GM12872 (cell line): Measurements from ENCODE around the gene EYA3.
A peak's percentile ranks its signal among the peaks of the same experiment; 100 is the strongest.

Experiments
- CTCF ChIP-seq: IDR thresholded peaks from 3 replicates; pipeline ENCODE4 v1.5.1; 2011; ENCODE audit warnings: low read depth, mild to moderate bottlenecking, low read length, moderate library complexity; ENCODE audit not compliant: insufficient read depth

The EYA3 gene

GRCh38 chr1:27966402-27967105 is 121.9 kb downstream of the EYA3 start:
- no peak for TF ChIP-seq CTCF

GRCh38 chr1:27963393-27963792 is 125.0 kb downstream of the EYA3 start:
- TF ChIP-seq CTCF, result no peak

GRCh38 chr1:27961646-27962221 is 126.7 kb downstream of the EYA3 start:
- no peak for TF ChIP-seq CTCF

- no peak for TF ChIP-seq CTCF
Observed at GRCh38 chr1:27960762-27961645, 127.4 kb downstream of the EYA3 start.

- TF ChIP-seq CTCF, result peak; percentile 59
Observed at GRCh38 chr1:27959792-27960603, 128.4 kb downstream of the EYA3 start, which contains the start of gene XKR8. Gene XKR8, plus strand, starts transcription at chr1:27959973. Its CDS starts 97 bp downstream, at chr1:27960070.

- no peak for TF ChIP-seq CTCF
Observed at GRCh38 chr1:27958513-27958912, 129.9 kb downstream of the EYA3 start.

- TF ChIP-seq CTCF, result no peak
Observed at GRCh38 chr1:27957655-27958054, 130.8 kb downstream of the EYA3 start.
